Suppressor macrophage treated with lipopolysaccharide for 1 hour (primary cell): Measurements from ENCODE around the gene SLC22A2.
"Not testable (repeated sequence)": the region's sequence is repeated elsewhere in the genome, so short reads cannot be mapped to it uniquely, and the experiment has no call there.

Source experiments
- DNase-seq, 3 donors: peaks; one replicate each; pipeline ENCODE4 v3.0.0-alpha.2; 2020 to 2022

The SLC22A2 gene

GRCh38 chr6:160258346-160259142 lies at the start of gene SLC22A2:
Gene SLC22A2 (minus strand): TSS chr6:160258821. CDS start chr6:160258757, 64 bp downstream.
- no peak for DNase-seq

- DNase-seq: no peak
Measured at GRCh38 chr6:160305926-160306713, 47.5 kb upstream of the SLC22A2 start.

GRCh38 chr6:160303806-160304205 lies 45.2 kb upstream of the SLC22A2 start:
- DNase-seq: no peak

GRCh38 chr6:160302431-160303082 lies 43.9 kb upstream of the SLC22A2 start:
- not testable (repeated sequence) for DNase-seq

- DNase-seq: no peak
Measured at GRCh38 chr6:160301339-160301738, 42.7 kb upstream of the SLC22A2 start.

- DNase-seq: no peak
Measured at GRCh38 chr6:160300076-160300695, 41.6 kb upstream of the SLC22A2 start.

- DNase-seq: no peak
Measured at GRCh38 chr6:160299559-160299958, 40.9 kb upstream of the SLC22A2 start.

GRCh38 chr6:160298121-160298520 lies 39.5 kb upstream of the SLC22A2 start:
- no peak for DNase-seq

GRCh38 chr6:160297310-160297709 lies 38.7 kb upstream of the SLC22A2 start:
- DNase-seq: no peak

GRCh38 chr6:160293844-160294243 lies 35.2 kb upstream of the SLC22A2 start:
- no peak for DNase-seq

GRCh38 chr6:160285541-160286105 lies 27.0 kb upstream of the SLC22A2 start:
- no peak for DNase-seq

GRCh38 chr6:160284575-160284974 lies 26.0 kb upstream of the SLC22A2 start:
- DNase-seq: no peak

GRCh38 chr6:160282444-160282843 lies 23.8 kb upstream of the SLC22A2 start:
- DNase-seq: no peak

- no peak for DNase-seq
Measured at GRCh38 chr6:160279850-160280249, 21.2 kb upstream of the SLC22A2 start.

- no peak for DNase-seq
Measured at GRCh38 chr6:160278786-160279310, 20.2 kb upstream of the SLC22A2 start.

- no peak for DNase-seq
Measured at GRCh38 chr6:160278311-160278710, 19.7 kb upstream of the SLC22A2 start.

- no peak for DNase-seq
Measured at GRCh38 chr6:160277546-160277945, 18.9 kb upstream of the SLC22A2 start.

- DNase-seq: no peak
Measured at GRCh38 chr6:160277144-160277543, 18.5 kb upstream of the SLC22A2 start.

GRCh38 chr6:160276126-160276525 lies 17.5 kb upstream of the SLC22A2 start:
- no peak for DNase-seq

- no peak for DNase-seq
Measured at GRCh38 chr6:160275511-160276003, 16.9 kb upstream of the SLC22A2 start.

GRCh38 chr6:160274871-160275510 lies 16.4 kb upstream of the SLC22A2 start:
- no peak for DNase-seq

- no peak for DNase-seq
Measured at GRCh38 chr6:160273750-160274149, 15.1 kb upstream of the SLC22A2 start.
